ENCODE data around the gene JAKMIP1.
"Not testable (repeated sequence)": the region's sequence is repeated elsewhere in the genome, so short reads cannot be mapped to it uniquely, and the experiment has no call there.

The JAKMIP1 gene

GRCh38 chr4:6143603-6144181 is 56.7 kb downstream of the JAKMIP1 start:
- DNase-seq (ENCODE audit: low read depth), result no peak

DNA sequence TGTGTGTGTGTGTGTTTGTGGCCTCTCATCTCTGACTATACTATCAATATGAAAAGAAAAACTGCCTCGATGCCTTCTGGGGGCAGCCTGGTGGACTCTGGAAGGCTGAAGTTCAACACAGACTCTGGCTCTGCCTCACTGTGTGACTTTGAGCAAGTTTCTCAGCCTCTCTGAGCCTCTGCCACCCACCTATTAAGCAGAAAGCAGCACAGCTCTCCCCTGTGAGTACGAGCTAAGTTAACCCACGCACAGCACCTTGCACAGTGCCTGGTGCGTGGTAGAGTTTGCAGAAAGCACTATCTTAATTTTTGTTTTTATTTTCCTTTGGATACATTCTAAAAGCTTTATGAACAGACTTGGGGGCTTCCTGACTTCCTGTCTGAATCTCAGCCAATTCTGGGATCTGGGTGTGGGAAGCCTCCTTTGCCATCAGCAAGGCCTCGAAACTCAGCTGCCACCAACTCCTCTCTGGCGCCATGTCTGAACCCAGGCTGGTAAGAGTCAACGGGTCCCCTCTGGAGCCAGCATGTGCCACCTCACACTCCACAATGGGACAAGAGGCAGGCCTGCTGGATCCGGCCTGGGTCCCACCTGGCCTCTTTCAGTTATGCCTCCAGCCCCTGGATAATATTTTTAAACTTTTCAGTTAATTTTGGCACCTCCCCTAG is 57.3 kb downstream of the JAKMIP1 start:
- no peak for DNase-seq (ENCODE audit: low read depth)

- no peak for DNase-seq (ENCODE audit: low read depth)
Observed at GRCh38 chr4:6142511-6142910, 57.8 kb downstream of the JAKMIP1 start.

GRCh38 chr4:6141554-6141953 is 58.8 kb downstream of the JAKMIP1 start:
- DNase-seq (ENCODE audit: low read depth), result no peak

DNA sequence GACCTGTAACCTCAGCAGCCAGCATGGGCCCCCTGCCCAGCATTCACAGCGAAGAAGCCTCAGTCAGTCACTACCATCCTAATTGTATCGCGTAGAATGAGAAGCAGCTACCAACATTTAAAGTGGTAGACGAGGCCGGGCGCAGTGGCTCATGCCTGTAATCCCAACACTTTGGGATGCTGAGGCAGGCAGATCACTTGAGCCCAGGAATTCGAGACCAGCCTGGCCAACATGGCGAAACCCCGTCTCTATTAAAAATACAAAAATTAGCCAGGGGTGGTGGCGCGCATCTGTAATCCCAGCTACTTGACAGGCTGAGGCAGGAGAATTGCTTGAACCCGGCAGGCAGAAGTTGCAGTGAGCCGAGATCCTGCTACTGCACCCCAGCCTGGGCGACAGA is 59.3 kb downstream of the JAKMIP1 start:
- DNase-seq (ENCODE audit: low read depth), result not testable (repeated sequence)

DNA sequence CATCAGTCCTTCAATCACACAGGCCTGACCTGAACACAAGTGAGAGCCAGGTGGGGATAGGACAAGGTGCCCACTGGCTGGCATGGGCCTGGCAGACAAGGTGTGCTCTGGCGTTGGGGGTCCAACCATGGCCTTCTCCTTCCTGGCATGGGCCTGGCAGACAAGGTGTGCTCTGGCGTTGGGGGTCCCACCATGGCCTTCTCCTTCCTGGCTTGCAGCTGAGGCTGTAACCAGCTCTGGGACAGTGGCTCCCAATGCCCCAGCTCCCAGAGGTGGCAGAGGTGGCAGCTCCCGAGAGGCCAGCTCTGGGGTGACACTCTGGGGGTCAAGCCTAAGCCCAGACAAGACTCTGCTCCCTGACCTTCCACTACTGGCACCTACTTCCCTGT is 62.6 kb downstream of the JAKMIP1 start:
- no peak for DNase-seq (ENCODE audit: low read depth)

DNA sequence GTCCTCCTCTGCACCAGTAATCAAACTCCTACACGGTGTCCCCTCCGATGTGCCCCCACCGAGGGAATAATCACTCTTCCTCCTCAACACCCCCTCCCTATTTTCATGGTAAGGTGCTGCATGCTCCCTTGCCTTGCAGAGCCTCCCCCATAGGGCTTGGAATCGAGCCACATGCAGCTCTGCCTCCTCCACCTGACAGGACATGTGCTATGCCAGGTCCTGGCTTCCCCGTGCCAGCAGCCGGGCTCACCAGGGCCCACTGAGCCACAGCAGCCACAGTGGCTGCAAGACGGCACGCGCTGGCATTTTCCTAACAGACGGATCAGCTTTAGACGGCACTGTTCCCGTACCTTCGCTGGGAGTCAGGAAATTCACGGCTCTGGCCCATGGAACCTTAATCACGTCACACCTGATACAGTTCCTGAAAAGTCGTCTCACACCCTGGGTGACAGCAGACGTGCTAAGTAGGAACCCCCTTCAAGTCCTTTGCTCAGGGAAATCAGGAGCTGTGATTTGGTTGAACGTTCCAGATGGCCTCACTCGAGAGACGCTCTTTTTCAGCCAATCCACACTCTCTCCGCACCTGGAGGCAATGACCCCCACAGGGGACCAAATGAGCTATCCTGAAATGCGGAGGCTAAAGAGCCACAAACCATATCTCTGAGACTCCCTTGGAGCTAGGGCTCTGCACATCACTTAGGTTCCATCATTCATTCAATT is 63.2 kb downstream of the JAKMIP1 start:
- no peak for DNase-seq (ENCODE audit: low read depth)

DNA sequence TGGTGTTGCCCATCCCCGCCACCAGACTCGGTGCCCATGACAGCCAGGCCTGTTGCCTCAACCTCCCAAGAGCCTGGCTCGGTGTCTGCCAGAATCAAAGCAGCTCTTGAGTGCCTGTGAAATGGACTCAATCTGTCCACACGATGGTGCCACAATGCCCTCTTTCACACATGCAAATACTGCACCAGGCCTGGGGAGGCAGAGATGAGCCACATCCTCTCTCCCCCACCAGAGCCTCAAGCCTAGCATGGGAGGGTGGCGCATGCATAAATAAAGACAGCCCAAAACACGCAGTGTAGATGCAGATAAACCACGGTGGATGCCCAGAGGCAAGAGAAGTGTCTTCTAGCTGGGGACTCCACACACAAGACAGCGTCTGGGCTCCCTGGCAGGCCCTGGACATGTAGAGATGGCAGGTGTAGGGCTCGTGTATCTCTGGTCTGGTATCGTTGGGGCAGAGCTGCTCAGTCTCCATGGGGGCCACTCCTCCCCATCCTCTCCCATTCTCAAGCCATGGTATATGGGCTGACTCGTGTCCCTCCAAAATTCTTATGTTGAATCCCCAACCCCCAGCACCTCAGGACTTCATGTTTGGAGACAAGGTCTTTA is 65.6 kb downstream of the JAKMIP1 start:
- peak; percentile 19 for DNase-seq (ENCODE audit: low read depth)

- DNase-seq (ENCODE audit: low read depth), result no peak
Observed at GRCh38 chr4:6132716-6133115, 67.6 kb downstream of the JAKMIP1 start.

DNA sequence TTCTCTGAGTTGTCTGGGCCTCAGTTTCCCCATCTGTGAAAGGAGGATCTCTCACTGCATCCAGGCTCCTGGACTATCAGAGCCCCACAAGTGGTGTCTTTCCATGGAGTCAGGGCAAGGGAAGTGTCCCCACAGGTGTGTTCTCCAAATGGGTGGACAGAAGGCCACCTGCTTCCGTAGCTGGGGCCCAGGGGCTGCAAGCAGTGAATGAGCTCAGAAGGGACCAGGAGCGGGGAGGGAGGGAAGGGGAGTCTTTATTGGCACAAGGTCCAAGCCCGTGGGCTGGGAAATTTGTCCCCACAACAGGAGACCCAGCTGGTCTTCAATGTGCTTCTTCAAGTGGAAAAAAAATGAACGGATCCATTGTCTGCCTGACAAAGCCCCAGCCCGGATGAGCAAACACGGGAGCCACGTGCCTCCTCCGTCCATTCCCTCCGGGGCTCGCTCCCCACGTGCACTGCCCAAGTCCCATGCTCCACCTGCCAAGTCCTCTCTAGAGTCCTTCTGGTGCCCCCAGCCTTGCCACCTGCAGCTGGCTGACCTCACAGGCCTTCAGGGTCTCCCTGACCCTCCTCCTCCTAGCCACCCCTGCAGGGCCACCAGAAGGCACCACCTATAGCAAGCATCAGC is 72.0 kb downstream of the JAKMIP1 start:
- no peak for DNase-seq (ENCODE audit: low read depth)

DNA sequence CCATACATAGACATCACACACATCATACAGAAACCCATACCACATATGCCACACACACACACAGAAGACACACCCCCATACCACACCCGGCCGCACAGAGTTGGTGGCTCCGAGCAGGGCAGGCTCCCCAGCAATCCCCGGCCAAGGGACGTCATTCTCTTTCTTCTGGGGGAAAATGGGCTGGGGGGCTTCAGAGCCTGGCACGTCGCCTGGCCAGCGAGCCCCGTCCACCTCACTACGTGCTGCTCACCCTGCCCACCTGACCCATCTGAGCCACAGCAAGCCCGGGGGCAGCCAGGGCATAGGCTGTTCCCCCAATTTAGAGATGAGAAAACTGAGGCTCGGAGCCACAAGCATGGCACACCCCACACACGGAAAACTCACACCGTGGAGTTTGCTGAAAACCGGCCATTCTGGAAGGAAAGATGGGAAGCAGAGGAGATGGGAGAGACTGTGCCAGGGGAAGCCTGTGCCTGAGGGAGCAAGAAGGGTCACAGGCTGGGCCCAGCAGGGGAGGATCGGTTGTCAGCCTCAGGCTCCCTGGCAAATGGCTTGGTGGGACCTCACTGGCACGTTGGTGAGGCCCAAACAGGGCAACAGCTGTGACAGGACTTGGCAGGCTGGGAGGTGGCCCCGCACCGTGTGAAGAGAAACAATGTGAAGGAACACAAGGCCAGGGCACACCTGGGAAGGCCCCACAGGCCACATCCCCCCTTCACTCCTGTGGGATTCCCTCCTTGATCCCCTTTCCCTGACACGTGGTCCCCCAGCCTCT is 73.2 kb downstream of the JAKMIP1 start:
- no peak for DNase-seq (ENCODE audit: low read depth)

GRCh38 chr4:6125103-6125651 is 75.2 kb downstream of the JAKMIP1 start:
- no peak for DNase-seq (ENCODE audit: low read depth)

DNA sequence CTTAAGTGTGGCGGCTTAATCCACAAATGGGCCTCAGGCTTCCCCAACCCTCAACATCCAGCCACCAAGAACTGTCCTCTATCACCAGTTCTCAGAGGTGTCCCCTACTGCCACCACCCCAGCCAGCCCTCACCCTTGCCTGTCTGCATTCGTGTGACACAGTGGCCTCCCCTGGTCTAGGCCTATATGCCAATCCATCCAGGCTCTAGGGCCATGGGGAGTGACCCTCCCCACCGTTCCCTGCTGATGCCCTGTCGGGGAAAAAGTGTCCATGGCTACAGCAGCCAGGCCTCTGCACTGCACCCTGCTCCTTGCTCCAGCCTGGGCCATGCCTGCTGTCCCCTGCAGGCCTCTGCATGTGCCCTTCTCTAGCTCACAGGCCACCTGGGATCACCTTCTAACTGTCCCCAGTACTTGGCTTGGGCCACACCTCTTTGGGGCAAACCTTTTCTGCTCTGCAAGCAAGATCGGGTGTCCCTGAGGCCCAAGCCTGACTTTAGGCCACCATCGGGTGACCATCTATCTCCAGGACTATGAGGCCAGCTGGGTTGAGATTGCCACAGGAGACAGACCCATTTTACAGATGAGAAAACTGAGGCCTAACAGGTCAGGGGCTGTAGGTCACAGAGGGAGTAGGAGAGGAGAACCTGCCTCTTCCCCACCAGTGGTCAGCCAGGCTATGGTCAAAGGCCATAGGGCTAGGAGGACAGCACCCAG is 75.8 kb downstream of the JAKMIP1 start:
- DNase-seq (ENCODE audit: low read depth), result no peak

DNA sequence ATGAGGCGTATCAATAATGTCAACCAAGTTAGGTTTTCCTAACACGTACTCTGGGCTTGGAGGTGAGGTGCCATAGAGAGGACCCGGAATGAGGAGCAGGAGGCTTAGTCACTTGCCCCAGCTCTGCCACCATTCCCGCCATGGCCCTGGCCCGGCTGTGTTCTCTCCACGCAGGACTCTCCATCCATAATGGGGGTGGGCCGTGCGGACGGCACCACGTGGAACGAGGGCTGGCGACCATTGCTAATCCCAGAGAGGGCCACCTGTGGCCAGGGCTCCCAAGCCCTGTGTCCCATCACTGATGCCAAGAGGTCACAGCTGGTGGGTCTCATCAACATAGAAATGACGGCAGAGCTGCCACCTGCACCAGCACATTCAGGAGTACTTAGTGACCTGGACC is 76.4 kb downstream of the JAKMIP1 start:
- DNase-seq (ENCODE audit: low read depth), result no peak

DNA sequence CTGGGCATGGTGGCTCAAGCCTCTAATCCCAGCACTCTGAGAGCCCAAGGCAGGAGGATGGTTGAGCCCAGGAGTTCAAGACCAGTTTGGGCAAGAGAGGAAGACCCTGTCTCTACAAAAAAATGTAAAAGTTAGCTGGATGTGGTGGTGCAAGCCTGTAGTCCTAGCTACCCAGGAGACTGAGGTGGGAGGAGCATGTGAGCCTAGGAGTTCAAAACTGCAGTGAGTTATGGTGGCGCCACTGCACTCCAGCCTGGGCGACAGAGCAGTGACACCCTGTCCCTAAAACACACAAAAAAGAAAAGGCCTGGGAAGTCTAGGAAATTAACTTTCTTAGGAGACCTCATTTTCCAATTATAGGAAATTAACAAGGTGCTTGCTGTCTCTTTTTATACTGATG is 76.8 kb downstream of the JAKMIP1 start:
- DNase-seq (ENCODE audit: low read depth), result no peak

DNA sequence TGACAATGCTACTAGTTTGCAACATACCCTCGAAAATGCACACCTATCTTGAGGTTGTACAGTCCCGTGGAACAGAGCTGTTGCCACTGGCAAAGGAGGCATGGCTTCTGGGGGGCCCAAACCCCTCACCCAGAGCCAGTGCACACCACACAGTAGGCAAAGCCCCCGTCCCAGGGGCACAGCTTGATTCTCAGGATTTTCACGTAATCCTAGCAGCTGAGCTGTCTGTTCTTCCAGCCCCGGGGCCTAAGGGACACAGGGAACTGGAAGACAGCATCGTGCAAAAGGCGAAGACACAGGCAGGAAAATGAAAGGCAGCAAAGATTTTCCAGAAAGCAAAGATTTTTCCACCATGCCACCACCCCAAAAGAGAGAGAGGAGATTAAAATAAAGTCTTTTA is 77.2 kb downstream of the JAKMIP1 start:
- DNase-seq (ENCODE audit: low read depth), result no peak

DNA sequence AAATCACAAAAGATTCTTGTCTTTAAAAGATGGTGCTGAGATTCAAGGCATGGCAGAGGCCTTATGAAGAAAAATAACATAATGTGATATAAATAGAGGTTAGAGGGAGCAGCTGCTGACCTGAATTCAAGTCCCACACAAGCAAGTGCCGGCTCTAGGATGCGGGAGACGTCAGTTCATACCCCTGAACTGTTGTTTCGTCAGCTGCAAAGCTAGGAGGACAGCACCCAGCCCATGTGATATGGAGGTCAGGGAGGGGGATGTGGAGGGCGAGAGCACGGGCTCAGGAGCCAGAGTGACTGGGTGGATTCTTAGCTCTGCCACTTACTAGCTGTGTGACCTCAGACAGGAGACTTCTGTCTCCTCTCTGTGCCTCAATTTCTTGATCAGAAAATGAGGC is 77.9 kb downstream of the JAKMIP1 start:
- DNase-seq (ENCODE audit: low read depth), result no peak

- no peak for DNase-seq (ENCODE audit: low read depth)
Observed at GRCh38 chr4:6121941-6122340, 78.4 kb downstream of the JAKMIP1 start.

DNA sequence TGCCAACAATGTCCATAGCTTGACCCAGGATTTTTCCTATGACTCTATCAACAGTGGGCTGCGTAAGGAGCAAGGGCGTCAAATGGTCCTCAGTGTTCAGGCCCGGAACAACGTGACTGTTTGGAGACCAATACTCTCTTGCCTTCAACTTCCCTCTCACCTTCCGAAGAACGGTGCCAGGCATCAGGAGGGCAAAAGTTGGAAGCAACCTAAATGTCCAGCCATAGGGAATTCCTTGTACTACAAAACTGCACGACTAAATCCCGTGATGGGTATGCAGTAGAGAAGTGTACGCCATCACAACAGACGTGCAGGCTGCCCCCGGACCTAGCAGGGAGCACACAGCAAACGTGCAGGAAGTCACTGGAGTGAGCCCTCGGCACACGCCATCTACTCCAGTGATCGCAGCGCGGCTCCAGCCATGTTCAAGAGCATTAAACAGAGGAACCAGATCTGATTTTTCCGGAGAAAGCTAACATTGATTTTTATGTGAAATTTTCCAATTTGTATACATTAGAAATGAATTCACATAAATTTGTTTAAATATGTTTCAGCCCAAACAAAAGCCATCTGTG is 79.0 kb downstream of the JAKMIP1 start:
- no peak for DNase-seq (ENCODE audit: low read depth)

GRCh38 chr4:6120361-6120760 is 80.0 kb downstream of the JAKMIP1 start:
- no peak for DNase-seq (ENCODE audit: low read depth)

All from ELR (cell line).